ENCODE results near the gene KRT222.

GRCh38 chr17:40646791-40647623 lies 18.0 kb downstream of the KRT222 start:
- TF ChIP-seq POLR2AphosphoS5 (IDR thresholded peaks at IDR 0.05; ENCODE audit: borderline replicate concordance, low read depth, low read length): no peak
- no peak for TF ChIP-seq FOXP2 (optimal IDR thresholded peaks at IDR 0.05; ENCODE audit: control extremely low read depth, extremely low read length, insufficient read depth)

Measured in SK-N-MC (cell line).